ENCODE data around the gene AEBP2. TPM values are rescaled to one million over a fixed set of nuclear protein-coding genes. Genes with fewer than 3 reads are reported as not detected.

Gene AEBP2
- total and polyA plus RNA-seq, 2 of the 8 experiments (the other 6 are each of a cell fraction or from before 2014, with no cell fraction given): 13.6 to 61.4 TPM

DNA sequence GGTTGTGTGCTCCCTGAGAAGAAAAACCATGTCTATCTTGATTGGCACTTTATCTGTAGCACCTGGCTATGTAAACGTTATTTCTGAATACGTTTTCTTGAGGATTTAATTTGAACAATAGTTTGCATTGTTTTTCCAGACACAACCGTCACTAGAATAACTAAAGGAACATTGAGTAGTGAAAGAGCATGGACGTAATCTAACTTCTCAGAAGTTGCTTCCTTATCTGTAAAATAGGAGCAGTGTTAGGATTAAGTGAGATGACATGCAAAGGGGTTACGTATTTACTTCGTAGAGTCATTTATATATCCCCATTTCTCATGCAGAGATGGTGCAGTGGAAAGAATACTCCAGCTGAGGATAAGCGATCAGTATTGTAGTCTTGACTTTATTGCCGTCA, 8.1 kb downstream of the AEBP2 start (continued):
- TF ChIP-seq FOSL1 (IDR thresholded peaks at IDR 0.05; ENCODE audit: insufficient read depth, low read depth, low read length): no peak
- TF ChIP-seq RXRA (IDR thresholded peaks at IDR 0.05; ENCODE audit: insufficient read depth, low read depth, low read length): no peak

Measured in H1 (cell line).